GM19240 (cell line): Measurements from ENCODE around the gene FBLN7.

ENCODE experiments used
- DNase-seq: peaks from one replicate; pipeline ENCODE4 v3.0.0; 2011; ENCODE audit warnings: low spot score; ENCODE audit not compliant: insufficient read length

Gene FBLN7

GRCh38 chr2:112230371-112230770 lies 92.2 kb downstream of the FBLN7 start:
- DNase-seq: no peak
